Left hindlimb (tissue), 1 donor: ENCODE results near the gene CEMIP2.

Experiments used
- DNase-seq: peaks from one replicate; pipeline ENCODE4 v3.0.0-alpha.2; 2018

The CEMIP2 gene

GRCh38 chr9:71636143-71636839, 132.0 kb downstream of the CEMIP2 start:
- no peak for DNase-seq

- no peak for DNase-seq
These were observed 133.6 kb downstream of the CEMIP2 start for GRCh38 chr9:71634752-71635151.
